GM10266 (cell line): ENCODE results near the gene SNPH.

Experiments used
- DNase-seq: peaks from one replicate; pipeline ENCODE4 v3.0.0; 2012; ENCODE audit errors: extremely low spot score
- TF ChIP-seq, protein P1 (sequence below): IDR thresholded peaks from 2 replicates; pipeline ENCODE4 v1.5.1; 2012; ENCODE audit warnings: mild to moderate bottlenecking, low read depth; ENCODE audit not compliant: control insufficient read depth, insufficient read depth; ENCODE audit errors: missing control alignments

The SNPH gene

DNA sequence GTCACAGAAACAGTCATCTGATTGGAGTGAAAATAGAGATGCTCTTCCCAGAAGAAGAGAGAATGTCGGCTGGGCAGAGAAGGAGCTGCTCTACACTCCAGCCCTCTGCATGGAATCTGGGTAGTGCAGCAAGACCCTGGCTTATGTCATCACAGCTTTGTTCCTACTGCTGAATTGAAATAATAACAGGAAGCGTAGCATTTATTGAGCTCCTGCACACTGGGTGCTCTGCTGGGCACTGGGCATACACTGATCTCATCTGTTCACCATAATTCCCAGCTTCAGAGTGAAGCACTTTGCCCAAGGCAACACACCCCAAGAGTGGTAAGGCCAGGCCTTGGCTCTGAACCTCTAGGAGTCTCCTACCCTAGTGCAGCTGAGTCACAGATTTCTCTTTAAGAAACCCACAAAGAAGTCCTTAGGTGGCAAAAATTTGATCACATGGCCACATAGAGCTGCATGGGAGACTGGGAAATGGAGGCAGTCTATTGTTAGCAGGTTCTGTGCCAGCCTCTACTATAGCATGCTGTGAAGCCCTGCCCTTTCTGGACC lies 66.7 kb downstream of the SNPH start:
- DNase-seq = no peak
- TF ChIP-seq, protein P1, sequence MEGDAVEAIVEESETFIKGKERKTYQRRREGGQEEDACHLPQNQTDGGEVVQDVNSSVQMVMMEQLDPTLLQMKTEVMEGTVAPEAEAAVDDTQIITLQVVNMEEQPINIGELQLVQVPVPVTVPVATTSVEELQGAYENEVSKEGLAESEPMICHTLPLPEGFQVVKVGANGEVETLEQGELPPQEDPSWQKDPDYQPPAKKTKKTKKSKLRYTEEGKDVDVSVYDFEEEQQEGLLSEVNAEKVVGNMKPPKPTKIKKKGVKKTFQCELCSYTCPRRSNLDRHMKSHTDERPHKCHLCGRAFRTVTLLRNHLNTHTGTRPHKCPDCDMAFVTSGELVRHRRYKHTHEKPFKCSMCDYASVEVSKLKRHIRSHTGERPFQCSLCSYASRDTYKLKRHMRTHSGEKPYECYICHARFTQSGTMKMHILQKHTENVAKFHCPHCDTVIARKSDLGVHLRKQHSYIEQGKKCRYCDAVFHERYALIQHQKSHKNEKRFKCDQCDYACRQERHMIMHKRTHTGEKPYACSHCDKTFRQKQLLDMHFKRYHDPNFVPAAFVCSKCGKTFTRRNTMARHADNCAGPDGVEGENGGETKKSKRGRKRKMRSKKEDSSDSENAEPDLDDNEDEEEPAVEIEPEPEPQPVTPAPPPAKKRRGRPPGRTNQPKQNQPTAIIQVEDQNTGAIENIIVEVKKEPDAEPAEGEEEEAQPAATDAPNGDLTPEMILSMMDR = no peak

DNA sequence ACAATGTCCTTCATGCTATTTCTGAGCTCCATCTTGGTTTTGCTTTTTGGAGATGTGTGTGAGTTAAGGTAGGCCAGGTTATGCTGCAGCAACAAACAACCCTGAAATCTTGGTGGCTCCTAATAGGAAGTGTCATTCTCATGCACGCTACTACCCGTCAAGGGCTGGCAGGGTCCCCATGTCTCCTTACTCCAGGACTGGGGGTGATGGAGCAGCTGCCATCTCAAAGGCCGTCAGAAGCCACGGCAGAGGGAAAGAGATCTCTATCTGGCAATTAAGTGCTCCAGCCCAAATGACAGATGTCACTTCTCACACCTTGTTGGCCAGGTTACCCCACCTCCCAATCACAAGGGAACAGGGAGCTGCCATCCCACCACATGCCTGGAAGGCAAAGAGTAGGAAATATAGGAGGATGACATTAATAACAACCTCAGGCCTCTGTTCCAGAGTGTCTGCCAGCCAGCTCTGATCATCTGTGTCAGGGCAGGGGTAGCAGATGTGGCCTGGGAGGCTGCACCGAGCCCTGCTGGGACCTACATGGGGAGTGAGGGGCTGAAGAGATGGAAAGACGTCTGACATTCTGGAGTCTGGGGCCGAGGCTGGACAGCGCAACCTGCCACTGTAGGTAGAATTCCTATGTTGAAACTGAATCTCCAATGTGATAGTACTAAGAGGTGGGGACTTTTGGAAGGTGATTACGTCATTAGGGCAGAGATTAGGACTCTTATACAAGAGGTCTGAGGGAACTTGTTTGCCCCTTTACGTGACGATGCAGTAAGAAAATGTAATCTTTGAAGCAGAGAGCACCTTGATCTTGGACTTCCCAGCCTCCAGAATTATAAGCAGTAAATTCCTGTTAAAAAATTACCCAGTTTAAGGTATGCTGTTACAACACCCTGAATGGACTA lies 67.6 kb downstream of the SNPH start:
- no peak for DNase-seq
- TF ChIP-seq, protein P1 = no peak

DNA sequence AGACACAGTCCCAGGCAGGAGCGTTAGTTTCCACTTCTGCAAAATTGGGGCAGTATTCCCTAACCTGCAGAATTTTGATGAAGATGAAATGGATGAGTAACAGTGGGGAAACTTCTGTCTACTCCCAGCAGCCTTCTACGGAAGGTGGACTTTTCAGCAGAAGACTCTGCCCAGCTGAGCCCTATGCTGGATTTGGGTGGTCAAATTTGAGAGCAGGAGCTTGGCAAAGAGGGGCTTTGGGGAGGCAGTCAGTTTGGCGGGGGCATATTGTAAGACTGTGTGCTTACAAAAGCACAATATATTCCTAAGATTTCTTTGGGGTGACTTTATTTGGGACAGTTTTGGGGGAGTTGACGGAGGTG lies 68.3 kb downstream of the SNPH start:
- DNase-seq = no peak
- TF ChIP-seq, protein P1 = no peak

DNA sequence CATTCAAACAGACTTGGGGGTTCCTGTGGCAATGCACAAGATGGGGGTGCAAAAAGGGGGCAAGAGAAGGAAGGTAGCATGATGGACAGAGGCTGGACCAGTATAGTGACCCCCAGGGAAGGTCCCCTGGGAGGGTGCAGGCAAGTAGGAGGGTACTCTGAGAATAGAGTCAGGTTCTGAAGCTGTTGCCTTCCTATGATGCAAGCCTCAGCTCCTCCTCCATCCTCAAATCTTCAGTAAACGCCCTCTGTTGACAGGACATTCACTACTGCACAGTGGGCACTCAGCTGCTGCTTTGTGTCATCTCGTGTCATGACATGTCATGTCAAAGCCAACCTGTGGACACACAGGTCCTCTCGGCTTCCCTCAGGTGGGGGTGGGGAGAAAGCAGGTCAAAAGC lies 68.7 kb downstream of the SNPH start:
- no peak for DNase-seq
- TF ChIP-seq, protein P1 = no peak

DNA sequence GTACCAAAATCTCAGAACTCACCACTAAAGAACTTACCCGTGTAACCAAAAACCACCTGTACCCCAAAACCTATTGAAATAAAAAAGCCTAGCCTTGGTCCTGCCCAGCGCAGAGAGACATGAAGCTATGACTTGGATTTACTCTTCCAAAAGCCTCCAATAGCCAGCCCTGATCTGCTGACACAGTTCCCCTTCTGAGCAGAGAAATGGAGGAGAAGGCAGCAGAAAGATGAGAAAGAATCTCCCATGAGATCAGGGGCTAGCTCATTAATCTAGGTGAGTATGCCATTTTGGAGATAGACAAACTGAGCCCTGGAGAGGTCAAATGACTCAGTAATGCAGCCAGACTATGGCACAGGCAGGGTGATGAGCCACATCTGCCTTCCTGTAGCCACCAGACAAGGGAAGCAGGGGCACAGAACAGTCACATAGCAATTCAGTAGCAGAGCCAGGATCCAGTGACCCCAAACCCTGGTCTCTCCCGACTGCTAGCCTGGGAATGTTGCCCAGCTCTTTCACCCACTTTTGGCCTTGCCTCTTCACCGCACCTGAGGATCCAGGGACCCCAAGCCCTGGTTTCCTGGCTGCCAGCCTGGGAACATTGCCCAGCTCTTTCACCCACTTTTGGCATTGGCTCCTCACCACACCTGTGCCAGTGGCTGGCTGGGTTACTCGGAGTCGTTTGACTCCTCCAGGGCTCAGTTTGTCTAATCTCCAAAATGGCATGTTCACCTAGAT lies 70.0 kb downstream of the SNPH start:
- TF ChIP-seq, protein P1 = no peak
- DNase-seq = no peak

DNA sequence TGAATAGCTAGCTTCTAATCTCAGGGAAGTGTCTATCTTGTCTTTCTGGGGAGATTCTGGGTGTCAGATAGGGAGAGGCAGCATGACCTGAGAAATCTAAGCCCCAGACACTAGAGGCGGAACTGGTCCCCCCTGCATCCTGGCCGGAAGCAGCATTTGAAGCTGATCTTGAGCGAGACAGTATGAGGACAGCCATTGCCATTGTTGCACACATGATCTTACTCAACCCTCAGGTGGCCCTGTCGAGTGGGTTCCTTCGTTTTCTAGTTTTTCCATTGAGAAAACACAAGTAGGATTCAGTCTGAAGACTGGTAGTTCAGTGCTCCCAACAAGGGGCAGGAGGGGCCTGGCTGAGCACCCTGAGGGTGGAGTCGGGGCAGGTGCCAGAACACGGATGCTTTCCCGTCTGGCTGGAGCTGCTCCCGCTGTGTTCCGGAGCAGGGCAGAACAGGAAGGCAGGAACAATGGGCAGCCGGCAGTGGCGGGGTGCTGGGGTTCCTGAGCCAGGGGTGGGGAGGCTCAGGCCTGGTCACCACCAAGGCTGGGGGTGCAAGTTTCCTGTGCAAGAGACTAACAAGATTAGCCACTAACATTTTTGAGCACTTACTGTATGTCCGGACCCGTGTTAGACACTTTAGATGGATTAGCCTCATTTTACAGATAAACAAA lies 70.7 kb downstream of the SNPH start:
- TF ChIP-seq, protein P1 = no peak
- no peak for DNase-seq
